Effector memory CD4-positive, alpha-beta T cell (primary cell): Measurements from ENCODE around the gene SLC36A1.

Source experiments
- DNase-seq, 3 donors: peaks; one replicate each; pipeline ENCODE4 v3.0.0-alpha.2; 2020
- H3K27ac ChIP-seq: 2 replicates; pipeline ENCODE4 v1.7.0; 2013; ENCODE audit warnings: mild to moderate bottlenecking, low read length, moderate library complexity; ENCODE audit not compliant: insufficient read depth, poor library complexity, severe bottlenecking
- H3K27me3 ChIP-seq: replicated peaks from 2 replicates; pipeline ENCODE4 v1.7.0; 2013; ENCODE audit warnings: mild to moderate bottlenecking, low read length; ENCODE audit not compliant: insufficient read depth, control insufficient read depth, poor library complexity, severe bottlenecking
- H3K36me3 ChIP-seq: 2 replicates; pipeline ENCODE4 v1.7.0; 2013; ENCODE audit warnings: mild to moderate bottlenecking, low read length, moderate library complexity; ENCODE audit not compliant: control insufficient read depth, insufficient read depth
- H3K4me1 ChIP-seq: 2 replicates; pipeline ENCODE4 v1.7.0; 2013; ENCODE audit warnings: low read length, mild to moderate bottlenecking; ENCODE audit not compliant: control insufficient read depth, insufficient read depth, poor library complexity, severe bottlenecking
- H3K4me3 ChIP-seq: 2 replicates; pipeline ENCODE4 v1.7.0; 2013; ENCODE audit warnings: low read length, low read depth, mild to moderate bottlenecking; ENCODE audit not compliant: insufficient read depth, poor library complexity, severe bottlenecking
- H3K9me3 ChIP-seq: 2 replicates; pipeline ENCODE4 v1.7.0; 2013; ENCODE audit warnings: mild to moderate bottlenecking, low read length, moderate library complexity; ENCODE audit not compliant: control insufficient read depth

Gene SLC36A1

DNA sequence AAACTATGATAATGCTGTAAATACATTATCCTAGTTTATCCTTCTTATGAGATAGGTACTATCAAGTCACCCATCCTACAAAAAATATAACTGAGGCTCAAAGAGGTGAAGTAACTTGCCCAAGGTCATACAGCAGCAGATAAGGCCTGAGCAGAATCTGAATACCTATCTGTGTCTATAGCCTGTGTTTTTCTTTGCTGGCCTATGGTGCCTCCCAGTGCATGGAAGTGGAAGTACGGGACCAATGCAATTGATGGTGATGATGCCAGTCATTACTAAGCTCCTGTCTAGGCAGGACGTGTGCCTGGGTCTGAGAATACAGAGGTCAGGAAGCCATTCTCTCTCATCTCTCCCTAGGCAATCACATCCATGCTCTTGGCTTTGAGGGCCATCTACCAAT is 75.9 kb downstream of the SLC36A1 start:
- H3K4me1 ChIP-seq, result no peaks in the 10 kb centered on the region
- H3K36me3 ChIP-seq, result no peaks in the 10 kb centered on the region
- H3K9me3 ChIP-seq, result no peaks in the 10 kb centered on the region
- H3K27ac ChIP-seq, result no peak overlapping the region
- H3K27me3 ChIP-seq, result no peaks in the 10 kb centered on the region
- H3K4me3 ChIP-seq, result no peak overlapping the region
- peak in 1 of 3 donors; percentile 2 for DNase-seq

DNA sequence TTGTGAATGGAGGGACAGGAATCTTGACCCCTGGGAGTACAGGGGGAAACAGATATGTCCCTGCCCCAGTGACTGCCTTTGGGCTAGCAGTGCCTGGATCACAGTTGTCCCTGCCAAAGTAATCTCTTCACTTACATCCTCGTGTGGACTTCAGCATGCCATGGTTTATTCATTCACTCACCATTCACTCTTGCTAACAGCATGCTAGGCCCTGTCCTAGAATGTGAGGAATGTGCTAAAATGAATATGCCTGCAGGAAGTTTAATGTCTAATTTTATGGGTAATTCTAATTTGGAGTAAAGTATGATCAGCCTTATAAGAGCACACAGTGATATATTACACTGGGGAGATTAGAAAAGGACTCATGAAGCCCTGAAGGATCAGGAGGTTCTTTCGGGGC is 80.8 kb downstream of the SLC36A1 start:
- H3K4me3 ChIP-seq, result no peak overlapping the region
- DNase-seq, result no peak
- no peaks in the 10 kb centered on the region for H3K36me3 ChIP-seq
- H3K27me3 ChIP-seq, result no peaks in the 10 kb centered on the region
- H3K4me1 ChIP-seq, result no peaks in the 10 kb centered on the region
- no peaks in the 10 kb centered on the region for H3K9me3 ChIP-seq
- H3K27ac ChIP-seq, result no peak overlapping the region

DNA sequence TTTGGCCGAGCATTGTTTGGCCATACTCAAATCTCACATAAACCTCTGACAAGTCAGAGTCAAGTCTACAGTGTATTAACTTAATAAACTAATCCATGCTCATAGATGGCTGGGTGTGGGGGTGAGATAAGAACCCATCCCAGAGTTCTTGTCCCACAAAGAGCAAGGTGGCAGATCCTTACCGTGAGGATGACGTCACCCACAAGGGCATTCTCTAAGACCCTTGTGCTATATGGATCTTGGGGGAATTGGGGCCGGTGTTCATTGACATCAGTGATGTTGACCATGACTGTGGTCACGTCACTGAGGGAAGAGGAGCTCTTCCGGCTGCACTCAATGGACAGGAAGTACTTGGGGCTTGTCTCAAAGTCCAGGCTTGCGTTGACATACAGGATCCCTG is 81.6 kb downstream of the SLC36A1 start:
- no peaks in the 10 kb centered on the region for H3K4me1 ChIP-seq
- H3K9me3 ChIP-seq, result no peaks in the 10 kb centered on the region
- H3K36me3 ChIP-seq, result no peaks in the 10 kb centered on the region
- H3K27ac ChIP-seq, result no peak overlapping the region
- H3K27me3 ChIP-seq, result no peaks in the 10 kb centered on the region
- no peak for DNase-seq
- no peak overlapping the region for H3K4me3 ChIP-seq

DNA sequence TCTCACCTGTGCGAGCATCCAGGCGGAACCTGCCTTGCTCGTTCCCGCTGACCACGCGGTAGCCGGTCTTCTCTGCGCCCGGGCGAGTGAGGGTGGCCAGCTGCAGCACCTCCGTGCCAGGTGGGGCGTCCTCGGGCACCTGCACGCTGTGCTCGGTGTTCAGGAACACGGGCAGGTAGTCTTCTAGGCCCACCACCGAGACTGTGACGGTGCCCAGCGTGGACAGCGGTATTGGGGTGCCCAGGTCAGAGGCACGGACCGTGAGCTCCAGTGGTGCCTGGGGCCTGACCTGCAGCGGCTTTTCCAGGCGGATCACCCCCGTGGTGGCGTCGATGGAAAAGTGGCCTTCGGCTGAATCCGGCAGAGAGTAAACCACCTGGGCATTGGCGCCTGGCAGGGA is 84.2 kb downstream of the SLC36A1 start:
- Histone ChIP-seq H3K27me3 (peaks cover 3% of the 10 kb centered on the region), H3K4me3 (no peak overlapping the region), H3K9me3 (no peaks in the 10 kb centered on the region), H3K27ac (no peak overlapping the region), H3K4me1 (no peaks in the 10 kb centered on the region), H3K36me3 (no peaks in the 10 kb centered on the region)
- no peak for DNase-seq

DNA sequence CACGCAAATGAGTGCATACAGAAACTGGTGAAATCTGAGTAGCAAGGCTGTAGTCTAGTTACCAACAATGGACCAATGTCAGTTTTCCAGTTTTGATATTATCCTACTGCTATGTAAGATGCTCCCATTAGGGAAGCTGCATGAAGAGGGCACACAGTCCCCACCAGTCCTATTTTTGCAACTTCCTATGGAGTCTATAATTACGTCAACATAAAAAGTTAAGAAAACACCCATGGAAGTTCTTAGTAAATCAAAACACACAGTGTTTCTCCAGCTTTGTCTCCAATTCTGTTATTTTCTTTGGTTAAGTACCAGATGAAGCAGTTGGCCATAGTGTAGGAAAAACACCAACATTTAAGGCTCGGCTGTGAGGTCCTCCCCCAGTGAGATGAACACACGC is 85.0 kb downstream of the SLC36A1 start:
- Histone ChIP-seq H3K4me3 (no peak overlapping the region), H3K27ac (no peak overlapping the region), H3K4me1 (no peaks in the 10 kb centered on the region), H3K27me3 (peaks cover 3% of the 10 kb centered on the region), H3K9me3 (no peaks in the 10 kb centered on the region), H3K36me3 (no peaks in the 10 kb centered on the region)
- DNase-seq, result no peak

DNA sequence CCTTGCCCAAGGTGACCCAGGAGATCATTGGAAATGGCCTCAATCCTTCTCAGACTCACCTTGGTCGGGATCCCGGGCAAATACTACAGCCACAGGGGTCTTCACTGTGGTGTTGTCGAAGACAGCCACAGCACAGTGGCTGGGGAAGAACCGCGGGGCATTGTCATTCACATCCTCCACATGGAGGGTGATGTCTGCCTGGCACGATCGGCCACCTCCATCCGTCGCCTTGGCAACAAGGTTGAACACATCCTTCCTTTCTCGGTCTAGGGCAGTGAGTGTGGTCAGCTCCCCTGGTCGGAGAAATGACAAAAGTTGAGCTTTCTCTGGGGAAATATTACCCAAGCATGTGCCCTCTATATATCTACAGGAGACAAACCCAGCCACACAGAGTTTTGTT is 86.9 kb downstream of the SLC36A1 start:
- DNase-seq, result no peak
- H3K27me3 ChIP-seq, result peaks cover 3% of the 10 kb centered on the region
- H3K9me3 ChIP-seq, result no peaks in the 10 kb centered on the region
- H3K4me3 ChIP-seq, result no peak overlapping the region
- H3K27ac ChIP-seq, result no peak overlapping the region
- no peaks in the 10 kb centered on the region for H3K4me1 ChIP-seq
- H3K36me3 ChIP-seq, result no peaks in the 10 kb centered on the region

DNA sequence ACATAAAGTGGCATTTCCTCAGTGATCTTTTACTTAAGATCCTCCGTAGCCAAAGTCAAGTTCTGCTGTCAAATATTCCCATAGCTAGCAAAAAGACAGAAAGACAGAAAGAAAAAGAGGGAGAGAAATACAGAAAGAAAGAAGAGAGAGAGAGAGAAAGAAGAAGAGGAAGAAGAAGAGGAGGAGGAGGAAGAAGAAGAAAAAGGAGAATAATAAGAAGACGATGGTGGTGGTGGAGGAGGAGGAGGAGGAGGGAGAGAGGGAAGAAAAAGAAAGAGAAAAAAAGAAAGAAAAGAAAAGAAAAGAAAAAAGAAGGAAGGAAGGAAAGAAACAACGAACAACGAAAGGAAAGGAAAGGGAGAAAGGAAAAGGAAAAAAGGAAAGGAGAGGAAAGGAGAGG is 89.6 kb downstream of the SLC36A1 start:
- H3K36me3 ChIP-seq, result no peaks in the 10 kb centered on the region
- no peak overlapping the region for H3K27ac ChIP-seq
- DNase-seq, result no peak
- H3K4me3 ChIP-seq, result no peak overlapping the region
- no peaks in the 10 kb centered on the region for H3K9me3 ChIP-seq
- peaks cover 3% of the 10 kb centered on the region for H3K27me3 ChIP-seq
- no peaks in the 10 kb centered on the region for H3K4me1 ChIP-seq

DNA sequence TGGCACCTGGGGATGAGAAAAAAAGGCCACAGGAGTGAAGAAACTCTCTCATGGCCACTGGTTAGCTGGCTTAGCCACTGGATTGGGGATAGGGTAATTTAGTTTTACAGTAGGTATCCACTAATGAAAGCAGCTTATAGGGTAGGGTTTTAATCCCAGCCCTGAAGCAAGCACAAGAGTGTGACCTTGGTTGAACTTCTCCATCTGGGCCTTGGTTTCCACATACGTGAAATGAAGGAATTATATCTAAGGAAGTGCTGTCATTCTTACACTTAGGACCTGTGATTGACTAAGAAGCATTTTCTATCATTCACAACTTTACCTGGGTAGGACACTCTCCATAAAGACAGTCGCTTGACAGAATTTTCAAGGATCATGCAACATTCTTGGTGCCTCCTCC is 94.2 kb downstream of the SLC36A1 start:
- Histone ChIP-seq H3K4me1 (no peaks in the 10 kb centered on the region), H3K4me3 (no peak overlapping the region), H3K9me3 (no peaks in the 10 kb centered on the region), H3K27me3 (no peaks in the 10 kb centered on the region), H3K27ac (no peak overlapping the region), H3K36me3 (no peaks in the 10 kb centered on the region)
- DNase-seq, result no peak
